ENCODE results near the gene LCN9. TPM values are rescaled to one million over a fixed set of nuclear protein-coding genes. Genes with fewer than 3 reads are reported as not detected.

Gene LCN9
- total RNA-seq, 1 experiment from 2014 or later, result not detected

DNA sequence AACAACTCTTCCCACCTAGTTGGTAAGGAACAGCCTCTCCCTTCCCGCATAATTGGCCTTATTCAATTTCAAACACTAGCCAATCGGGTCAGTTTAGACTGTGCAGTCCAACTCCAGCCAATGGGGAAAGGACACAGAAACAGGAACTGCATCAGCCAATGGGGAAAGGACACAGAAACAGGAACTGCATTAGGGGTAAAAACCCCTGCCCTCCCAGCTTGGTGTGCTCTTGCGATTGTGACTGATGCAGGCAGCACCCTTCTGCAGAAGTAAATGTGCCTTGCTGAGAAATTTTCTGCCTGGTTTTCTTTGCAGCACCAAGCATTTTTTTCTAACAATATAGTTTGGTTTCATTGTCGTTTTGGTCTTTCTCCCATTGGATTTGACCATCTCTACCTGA is 15.2 kb upstream of the LCN9 start:
- TF ChIP-seq EZH2 (IDR thresholded peaks at IDR 0.05; ENCODE audit: low read length, unreplicated experiment) (no peak), EZH2phosphoT487 (IDR thresholded peaks at IDR 0.05; ENCODE audit: borderline replicate concordance, low read length) (no peak)
- TF ChIP-seq, protein P1, sequence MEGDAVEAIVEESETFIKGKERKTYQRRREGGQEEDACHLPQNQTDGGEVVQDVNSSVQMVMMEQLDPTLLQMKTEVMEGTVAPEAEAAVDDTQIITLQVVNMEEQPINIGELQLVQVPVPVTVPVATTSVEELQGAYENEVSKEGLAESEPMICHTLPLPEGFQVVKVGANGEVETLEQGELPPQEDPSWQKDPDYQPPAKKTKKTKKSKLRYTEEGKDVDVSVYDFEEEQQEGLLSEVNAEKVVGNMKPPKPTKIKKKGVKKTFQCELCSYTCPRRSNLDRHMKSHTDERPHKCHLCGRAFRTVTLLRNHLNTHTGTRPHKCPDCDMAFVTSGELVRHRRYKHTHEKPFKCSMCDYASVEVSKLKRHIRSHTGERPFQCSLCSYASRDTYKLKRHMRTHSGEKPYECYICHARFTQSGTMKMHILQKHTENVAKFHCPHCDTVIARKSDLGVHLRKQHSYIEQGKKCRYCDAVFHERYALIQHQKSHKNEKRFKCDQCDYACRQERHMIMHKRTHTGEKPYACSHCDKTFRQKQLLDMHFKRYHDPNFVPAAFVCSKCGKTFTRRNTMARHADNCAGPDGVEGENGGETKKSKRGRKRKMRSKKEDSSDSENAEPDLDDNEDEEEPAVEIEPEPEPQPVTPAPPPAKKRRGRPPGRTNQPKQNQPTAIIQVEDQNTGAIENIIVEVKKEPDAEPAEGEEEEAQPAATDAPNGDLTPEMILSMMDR (conservative IDR thresholded peaks at IDR 0.05; ENCODE audit: low read depth, low read length), result no peak
- H3K79me2 ChIP-seq (ENCODE audit: low read length), result no peaks in the 10 kb centered on the region
- no peak overlapping the region for H3K27ac ChIP-seq (ENCODE audit: low read length)
- ChIA-PET POLR2A (ENCODE audit: unreplicated experiment) (no interaction called here), CTCF (no interaction called here)
- H3K4me3 ChIP-seq (ENCODE audit: low read length), result no peak overlapping the region
- no peaks in the 10 kb centered on the region for H4K20me1 ChIP-seq (ENCODE audit: low read length)
- H3K9me3 ChIP-seq (ENCODE audit: low read length), result no peaks in the 10 kb centered on the region
- BruUV-seq (replicated peaks), result no TSS peak
- no peaks in the 10 kb centered on the region for H3K36me3 ChIP-seq (ENCODE audit: low read depth, low read length)
- H2AFZ ChIP-seq (ENCODE audit: low read length), result no peak overlapping the region
- H3K9me2 ChIP-seq (replicated peaks; ENCODE audit: low read length), result no peaks in the 10 kb centered on the region
- no peak for ATAC-seq
- no peaks in the 10 kb centered on the region for H3K27me3 ChIP-seq (ENCODE audit: low read length)
- no peaks in the 10 kb centered on the region for H3F3A ChIP-seq (ENCODE audit: low read length, unreplicated experiment)
- no peak overlapping the region for H3K9ac ChIP-seq (ENCODE audit: low read length)
- no peak overlapping the region for H3K4me2 ChIP-seq (ENCODE audit: low read length)
- no peak for DNase-seq
- no peaks in the 10 kb centered on the region for H3K4me1 ChIP-seq (ENCODE audit: insufficient read depth, low read length)
- intact Hi-C loops (cut with micrococcal nuclease), result no loop called here

DNA sequence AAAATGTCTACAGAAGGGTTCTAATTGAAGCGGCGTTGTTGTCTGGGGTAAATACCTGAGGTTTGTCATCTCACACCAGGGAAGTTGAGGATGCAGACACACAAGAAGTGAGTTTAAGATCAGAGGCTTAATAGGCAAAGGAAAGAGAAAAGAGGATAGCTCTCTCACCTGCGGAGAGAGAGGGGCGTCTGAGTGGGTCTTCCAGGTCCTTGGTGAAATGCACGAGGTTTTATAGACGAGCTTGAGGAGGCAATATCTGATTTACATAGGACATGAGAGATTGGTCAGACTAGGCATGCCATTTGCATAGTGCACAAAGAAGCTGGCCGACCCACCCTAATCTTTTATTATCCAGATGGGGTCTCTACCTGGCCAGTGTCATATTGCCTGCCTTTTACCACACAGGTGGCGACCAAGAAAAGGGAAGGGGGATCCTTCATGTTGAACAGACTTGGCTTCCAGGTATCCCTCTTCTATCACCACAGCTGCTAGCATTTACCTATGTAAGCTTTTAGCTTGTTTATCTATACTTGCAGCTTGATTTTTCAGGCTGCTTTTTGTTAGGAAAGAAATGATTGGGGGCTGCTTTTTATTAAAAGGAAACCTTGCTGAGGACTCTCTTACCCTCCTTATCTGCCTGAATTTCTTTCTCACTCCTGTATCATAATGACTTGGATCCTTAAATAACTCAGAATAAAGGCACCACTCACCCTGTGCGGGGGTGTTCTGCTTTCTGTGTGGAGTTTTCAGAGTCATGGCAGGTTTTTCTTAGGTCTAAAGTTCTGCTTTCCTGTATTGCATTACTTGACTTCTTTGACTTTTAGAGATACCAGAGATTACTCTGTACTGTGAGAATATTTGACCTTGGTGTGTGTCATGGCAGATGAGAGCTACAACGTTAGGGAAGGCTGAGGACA is 14.4 kb upstream of the LCN9 start:
- H3K9ac ChIP-seq (ENCODE audit: low read length), result no peak overlapping the region
- intact Hi-C loops (cut with micrococcal nuclease), result no loop called here
- no peak overlapping the region for H3K27ac ChIP-seq (ENCODE audit: low read length)
- DNase-seq (no peak), ATAC-seq (no peak)
- BruUV-seq (replicated peaks), result no TSS peak
- H3K9me3 ChIP-seq (ENCODE audit: low read length), result no peaks in the 10 kb centered on the region
- no peaks in the 10 kb centered on the region for H3K4me1 ChIP-seq (ENCODE audit: insufficient read depth, low read length)
- H2AFZ ChIP-seq (ENCODE audit: low read length), result no peak overlapping the region
- no peaks in the 10 kb centered on the region for H4K20me1 ChIP-seq (ENCODE audit: low read length)
- H3K4me2 ChIP-seq (ENCODE audit: low read length), result no peak overlapping the region
- no peaks in the 10 kb centered on the region for H3K27me3 ChIP-seq (ENCODE audit: low read length)
- H3K4me3 ChIP-seq (ENCODE audit: low read length), result no peak overlapping the region
- no peaks in the 10 kb centered on the region for H3K9me2 ChIP-seq (replicated peaks; ENCODE audit: low read length)
- H3K36me3 ChIP-seq (ENCODE audit: low read depth, low read length), result no peaks in the 10 kb centered on the region
- ChIA-PET POLR2A (ENCODE audit: unreplicated experiment) (no interaction called here), CTCF (no interaction called here)
- no peaks in the 10 kb centered on the region for H3K79me2 ChIP-seq (ENCODE audit: low read length)
- TF ChIP-seq, protein P1 (conservative IDR thresholded peaks at IDR 0.05; ENCODE audit: low read depth, low read length), result no peak
- TF ChIP-seq EZH2phosphoT487 (IDR thresholded peaks at IDR 0.05; ENCODE audit: borderline replicate concordance, low read length) (no peak), EZH2 (IDR thresholded peaks at IDR 0.05; ENCODE audit: low read length, unreplicated experiment) (no peak)
- H3F3A ChIP-seq (ENCODE audit: low read length, unreplicated experiment), result no peaks in the 10 kb centered on the region

DNA sequence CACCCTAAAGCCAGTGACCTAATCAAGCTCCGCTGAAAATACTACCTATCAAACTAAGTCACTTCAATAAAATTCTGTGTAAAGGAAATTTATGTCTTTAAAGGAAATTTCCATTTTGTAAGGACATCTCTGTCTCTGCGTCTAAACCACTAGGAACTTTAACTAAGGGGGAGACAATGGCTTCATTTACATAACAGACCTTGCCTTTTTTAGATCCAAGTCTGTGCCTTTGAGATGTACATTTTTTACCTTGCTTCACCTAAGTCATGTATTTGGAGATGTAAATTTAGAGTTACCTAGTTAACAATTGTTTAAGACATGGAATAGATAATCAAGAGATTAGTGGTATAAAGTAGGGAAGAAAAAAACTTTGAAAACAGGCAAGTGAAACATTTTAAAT is 13.6 kb upstream of the LCN9 start:
- Histone ChIP-seq H3K9me3 (ENCODE audit: low read length) (no peaks in the 10 kb centered on the region), H3K27ac (ENCODE audit: low read length) (no peak overlapping the region), H3K36me3 (ENCODE audit: low read depth, low read length) (no peaks in the 10 kb centered on the region), H3K9ac (ENCODE audit: low read length) (no peak overlapping the region), H4K20me1 (ENCODE audit: low read length) (no peaks in the 10 kb centered on the region), H3K4me2 (ENCODE audit: low read length) (no peak overlapping the region), H3K27me3 (ENCODE audit: low read length) (no peaks in the 10 kb centered on the region), H3K79me2 (ENCODE audit: low read length) (no peaks in the 10 kb centered on the region), H3K4me3 (ENCODE audit: low read length) (no peak overlapping the region), H3F3A (ENCODE audit: low read length, unreplicated experiment) (no peaks in the 10 kb centered on the region), H2AFZ (ENCODE audit: low read length) (no peak overlapping the region), H3K4me1 (ENCODE audit: insufficient read depth, low read length) (no peaks in the 10 kb centered on the region), H3K9me2 (replicated peaks; ENCODE audit: low read length) (no peaks in the 10 kb centered on the region)
- no TSS peak for BruUV-seq (replicated peaks)
- DNase-seq (no peak), ATAC-seq (no peak)
- CTCF ChIA-PET, result no interaction called here
- intact Hi-C loops (cut with micrococcal nuclease), result no loop called here
- POLR2A ChIA-PET (ENCODE audit: unreplicated experiment), result no interaction called here
- TF ChIP-seq, protein P1 (conservative IDR thresholded peaks at IDR 0.05; ENCODE audit: low read depth, low read length), result no peak
- TF ChIP-seq EZH2 (IDR thresholded peaks at IDR 0.05; ENCODE audit: low read length, unreplicated experiment), result no peak
